Activated CD4-positive, alpha-beta memory T cell treated with anti-CD3 and anti-CD28 coated beads, Interleukin-2, amount 10 ng/mL, durations not matched to agents 7 days and 5 days (primary cell): ENCODE results near the gene ANKRD6. TPM values are rescaled to one million over a fixed set of nuclear protein-coding genes. Genes with fewer than 3 reads are reported as not detected.

Source experiments
- CTCF ChIA-PET: fragments of 350-600 bp; sonication (Branson Sonifier 250); formaldehyde crosslinking; loops from one replicate; lab custom pipeline; 2021; ENCODE audit warnings: antibody characterized with exemption, inconsistent platforms; lab: Charles Lee
- POLR2A ChIA-PET: fragments of 350-600 bp; sonication (Branson Sonifier 250); formaldehyde crosslinking; loops from one replicate; lab custom pipeline; 2021; ENCODE audit warnings: antibody characterized with exemption; lab: Charles Lee
- DNase-seq: peaks from one replicate; pipeline ENCODE4 v3.0.0-alpha.2; 2020
- H3K27ac Mint-ChIP-seq: one replicate; pipeline ENCODE4 v1.8.0; 2021; ENCODE audit warnings: mild to moderate bottlenecking, mixed read lengths
- H3K27me3 Mint-ChIP-seq: one replicate; pipeline ENCODE4 v1.8.0; 2021; ENCODE audit warnings: mixed read lengths
- H3K36me3 Mint-ChIP-seq: one replicate; pipeline ENCODE4 v1.8.0; 2021; ENCODE audit warnings: low read depth, mixed read lengths
- H3K4me1 Mint-ChIP-seq: one replicate; pipeline ENCODE4 v1.8.0; 2021; ENCODE audit warnings: mixed read lengths
- H3K4me3 Mint-ChIP-seq: one replicate; pipeline ENCODE4 v1.8.0; 2021; ENCODE audit warnings: mild to moderate bottlenecking, mixed read lengths
- H3K9me3 Mint-ChIP-seq: one replicate; pipeline ENCODE4 v1.8.0; 2021; ENCODE audit warnings: mixed read lengths
- total RNA-seq, 2 experiments: library from RNA; stranded (reverse); gene quantifications; one replicate each; pipeline ENCODE4 v1.2.3, GENCODE V29; 2021

The ANKRD6 gene
- total RNA-seq, 2 experiments from 2014 or later: 4.2 to 4.8 TPM

GRCh38 chr6:89675949-89676748 is 243.2 kb downstream of the ANKRD6 start:
- CTCF ChIA-PET: no interaction called here
- no peak for DNase-seq
- Mint-ChIP-seq H3K9me3 (no peaks in the 10 kb centered on the region), H3K27ac (no peak overlapping the region), H3K4me1 (no peaks in the 10 kb centered on the region), H3K36me3 (peaks cover 67% of the 10 kb centered on the region), H3K27me3 (no peaks in the 10 kb centered on the region), H3K4me3 (no peak overlapping the region)
- POLR2A ChIA-PET: no interaction called here

- H3K27me3 Mint-ChIP-seq: no peaks in the 10 kb centered on the region
- ChIA-PET POLR2A (no interaction called here), CTCF (no interaction called here)
- no peak overlapping the region for H3K4me3 Mint-ChIP-seq
- H3K4me1 Mint-ChIP-seq: no peaks in the 10 kb centered on the region
- H3K36me3 Mint-ChIP-seq: peaks cover 65% of the 10 kb centered on the region
- no peak for DNase-seq
- no peak overlapping the region for H3K27ac Mint-ChIP-seq
- H3K9me3 Mint-ChIP-seq: no peaks in the 10 kb centered on the region
Measured at GRCh38 chr6:89678531-89678930, 245.6 kb downstream of the ANKRD6 start.

- H3K4me1 Mint-ChIP-seq: no peaks in the 10 kb centered on the region
- H3K27ac Mint-ChIP-seq: peak overlapping the region; percentile 35
- H3K9me3 Mint-ChIP-seq: no peaks in the 10 kb centered on the region
- CTCF ChIA-PET: no interaction called here
- H3K4me3 Mint-ChIP-seq: no peak overlapping the region
- DNase-seq: no peak
- H3K27me3 Mint-ChIP-seq: no peaks in the 10 kb centered on the region
- POLR2A ChIA-PET: no interaction called here
- H3K36me3 Mint-ChIP-seq: peaks cover 70% of the 10 kb centered on the region
Measured at GRCh38 chr6:89679215-89680120, 246.5 kb downstream of the ANKRD6 start.

- Mint-ChIP-seq H3K4me1 (no peaks in the 10 kb centered on the region), H3K9me3 (no peaks in the 10 kb centered on the region), H3K36me3 (peaks cover 71% of the 10 kb centered on the region), H3K4me3 (no peak overlapping the region), H3K27me3 (no peaks in the 10 kb centered on the region), H3K27ac (no peak overlapping the region)
- ChIA-PET CTCF (no interaction called here), POLR2A (no interaction called here)
- DNase-seq: no peak
Measured at GRCh38 chr6:89680150-89680549, 247.2 kb downstream of the ANKRD6 start.

GRCh38 chr6:89680551-89680950 is 247.6 kb downstream of the ANKRD6 start:
- POLR2A ChIA-PET: no interaction called here
- Mint-ChIP-seq H3K4me1 (no peaks in the 10 kb centered on the region), H3K4me3 (no peak overlapping the region), H3K27ac (no peak overlapping the region), H3K9me3 (no peaks in the 10 kb centered on the region), H3K27me3 (no peaks in the 10 kb centered on the region), H3K36me3 (peaks cover 70% of the 10 kb centered on the region)
- CTCF ChIA-PET: no interaction called here
- DNase-seq: no peak

- Mint-ChIP-seq H3K36me3 (peaks cover 68% of the 10 kb centered on the region), H3K27me3 (no peaks in the 10 kb centered on the region), H3K9me3 (no peaks in the 10 kb centered on the region), H3K4me3 (no peak overlapping the region), H3K27ac (no peak overlapping the region), H3K4me1 (no peaks in the 10 kb centered on the region)
- ChIA-PET CTCF (no interaction called here), POLR2A (interaction anchor here (1.2 kb wide), 1 partner anchor 44 kb away, joined by 4 read pairs; the partner anchor contains the start of gene LYRM2)
- no peak for DNase-seq
Measured at GRCh38 chr6:89681983-89682564, 249.1 kb downstream of the ANKRD6 start.

GRCh38 chr6:89682991-89683390 is 250.0 kb downstream of the ANKRD6 start:
- Mint-ChIP-seq H3K9me3 (no peaks in the 10 kb centered on the region), H3K27me3 (no peaks in the 10 kb centered on the region), H3K4me1 (no peaks in the 10 kb centered on the region), H3K4me3 (no peak overlapping the region), H3K27ac (no peak overlapping the region), H3K36me3 (peaks cover 68% of the 10 kb centered on the region)
- POLR2A ChIA-PET: no interaction called here
- CTCF ChIA-PET: no interaction called here
- DNase-seq: no peak

Other genes starting within 250 kb of the ANKRD6 start
- not detected for gene GABRR1, start 215.8 kb upstream of the ANKRD6 start, total RNA-seq
- gene GABRR2, start 117.9 kb upstream of the ANKRD6 start, total RNA-seq: under 1 TPM; 0.70 to 0.78 TPM
- 10 to 100 TPM; 36.9 to 37.2 TPM for gene UBE2J1, start 80.4 kb upstream of the ANKRD6 start, total RNA-seq
- gene RRAGD, start 20.9 kb upstream of the ANKRD6 start, total RNA-seq: 10 to 100 TPM; 11.3 to 11.6 TPM
- 10 to 100 TPM; 31.4 to 34.4 TPM for gene LYRM2, start 205.6 kb downstream of the ANKRD6 start, total RNA-seq